ENCODE results near the gene SYDE2.
A peak's percentile ranks its signal among the peaks of the same experiment; 100 is the strongest.

SYDE2 gene

GRCh38 chr1:85216697-85217096, 15.9 kb upstream of the SYDE2 start:
- in situ Hi-C loops (cut with HindIII; ENCODE audit: low sequenced_read_pairs), result no loop called here
- H3K4me3 ChIP-seq (ENCODE audit: low read depth, low read length), result no peak overlapping the region
- TF ChIP-seq CTCF (IDR thresholded peaks at IDR 0.05; ENCODE audit: low read depth, low read length, missing control alignments), result no peak
- DNase-seq (ENCODE audit: low read depth), result no peak

GRCh38 chr1:85214654-85215053, 13.8 kb upstream of the SYDE2 start:
- TF ChIP-seq CTCF (IDR thresholded peaks at IDR 0.05; ENCODE audit: low read depth, low read length, missing control alignments), result no peak
- in situ Hi-C loops (cut with HindIII; ENCODE audit: low sequenced_read_pairs), result no loop called here
- H3K4me3 ChIP-seq (ENCODE audit: low read depth, low read length), result no peak overlapping the region
- no peak for DNase-seq (ENCODE audit: low read depth)

- H3K4me3 ChIP-seq (ENCODE audit: low read depth, low read length), result no peak overlapping the region
- DNase-seq (ENCODE audit: low read depth), result no peak
- no peak for TF ChIP-seq CTCF (IDR thresholded peaks at IDR 0.05; ENCODE audit: low read depth, low read length, missing control alignments)
- in situ Hi-C loops (cut with HindIII; ENCODE audit: low sequenced_read_pairs), result no loop called here
Observed at GRCh38 chr1:85208488-85208887, 7.7 kb upstream of the SYDE2 start.

GRCh38 chr1:85203573-85204171, 2.9 kb upstream of the SYDE2 start:
- no peak overlapping the region for H3K4me3 ChIP-seq (ENCODE audit: low read depth, low read length)
- TF ChIP-seq CTCF (IDR thresholded peaks at IDR 0.05; ENCODE audit: low read depth, low read length, missing control alignments), result no peak
- DNase-seq (ENCODE audit: low read depth), result no peak
- in situ Hi-C loops (cut with HindIII; ENCODE audit: low sequenced_read_pairs), result no loop called here

- TF ChIP-seq CTCF (IDR thresholded peaks at IDR 0.05; ENCODE audit: low read depth, low read length, missing control alignments), result no peak
- H3K4me3 ChIP-seq (ENCODE audit: low read depth, low read length), result no peak overlapping the region
- in situ Hi-C loops (cut with HindIII; ENCODE audit: low sequenced_read_pairs), result no loop called here
- DNase-seq (ENCODE audit: low read depth), result no peak
Observed at GRCh38 chr1:85202864-85203255, 2.0 kb upstream of the SYDE2 start.

- in situ Hi-C loops (cut with HindIII; ENCODE audit: low sequenced_read_pairs), result no loop called here
- H3K4me3 ChIP-seq (ENCODE audit: low read depth, low read length), result peak overlapping the region; percentile 66
- no peak for TF ChIP-seq CTCF (IDR thresholded peaks at IDR 0.05; ENCODE audit: low read depth, low read length, missing control alignments)
- DNase-seq (ENCODE audit: low read depth), result no peak
Observed at GRCh38 chr1:85202092-85202863, 1.5 kb upstream of the SYDE2 start.

Data from astrocyte of the cerebellum (primary cell).